ENCODE data around the gene MYO3B. TPM values are rescaled to one million over a fixed set of nuclear protein-coding genes. Genes with fewer than 3 reads are reported as not detected.

MYO3B gene
- total and polyA plus RNA-seq, 2 of the 8 experiments (the other 6 are each of a cell fraction or from before 2014, with no cell fraction given), result 0.17 to 0.19 TPM

- Histone ChIP-seq H2AK5ac (ENCODE audit: low read depth, low read length) (no peak overlapping the region), H3K4me1 (replicated peaks in 1 of 4; ENCODE audit: control insufficient read depth in 3 of 4, insufficient read depth in 4 of 4, low read length in 3 of 4) (peaks cover 0 to 2% (median 0%) of the 10 kb centered on the region in 4 experiments; a peak in 1 of 7 replicates), H2BK15ac (ENCODE audit: low read length) (no peak overlapping the region), H3K9ac (replicated peaks in 1 of 4; ENCODE audit: extremely low read depth in 1 of 4, low read depth in 3 of 4, low read length in 3 of 4) (no peak overlapping the region), H2AFZ (ENCODE audit: low read length) (no peak overlapping the region), H4K8ac (ENCODE audit: extremely low read depth, insufficient read depth, low read length) (no peak overlapping the region), H3K18ac (ENCODE audit: extremely low read depth, low read length) (no peak overlapping the region), H2BK120ac (replicated peaks; ENCODE audit: low read depth, low read length) (no peak overlapping the region), H3K56ac (replicated peaks; ENCODE audit: insufficient read length, low read depth, low read length) (no peak overlapping the region), H4K20me1 (replicated peaks in 1 of 2; ENCODE audit: control insufficient read depth in 1 of 2, insufficient read depth in 2 of 2, low read length in 2 of 2) (no peaks in the 10 kb centered on the region), H2BK12ac (ENCODE audit: low read depth, low read length) (no peak overlapping the region), H3K79me2 (ENCODE audit: control insufficient read depth in 1 of 2, insufficient read depth in 2 of 2, low read length in 2 of 2) (no peaks in the 10 kb centered on the region), H4K91ac (replicated peaks; ENCODE audit: insufficient read length, low read length) (no peak overlapping the region), H3K36me3 (ENCODE audit: control insufficient read depth in 2 of 4, insufficient read depth in 4 of 4, low read length in 3 of 4) (no peaks in the 10 kb centered on the region; a peak in 1 of 8 replicates), H3K23ac (ENCODE audit: insufficient read length) (no peak overlapping the region), H3K27me3 (replicated peaks in 1 of 4; ENCODE audit: control insufficient read depth in 3 of 4, extremely low read depth in 1 of 4, insufficient read depth in 3 of 4, low read length in 3 of 4) (no peaks in the 10 kb centered on the region), H3K27ac (ENCODE audit: low read depth, low read length) (no peak overlapping the region), H3K4me3 (ENCODE audit: extremely low read depth in 1 of 4, insufficient read depth in 2 of 4, low read depth in 3 of 4, low read length in 4 of 4) (no peak overlapping the region), H3K4me2 (ENCODE audit: insufficient read depth in 1 of 2, low read depth in 2 of 2, low read length in 2 of 2) (no peak overlapping the region), H2BK20ac (ENCODE audit: low read length) (no peak overlapping the region), H3K23me2 (ENCODE audit: low read depth, low read length) (no peaks in the 10 kb centered on the region), H3K9me3 (ENCODE audit: insufficient read depth in 2 of 2, low read depth in 1 of 2, low read length in 1 of 2) (no peaks in the 10 kb centered on the region), H3K14ac (ENCODE audit: insufficient read length) (no peak overlapping the region), H3K4ac (replicated peaks; ENCODE audit: insufficient read length, low read depth, low read length) (no peak overlapping the region), H2BK5ac (ENCODE audit: low read depth, low read length) (no peak overlapping the region), H3K79me1 (ENCODE audit: low read depth, low read length) (no peaks in the 10 kb centered on the region), H4K5ac (ENCODE audit: insufficient read length, low read depth, low read length) (no peak overlapping the region)
- WGBS, 2 experiments (ENCODE audit: extremely low coverage in 1 of 2, insufficient coverage in 1 of 2, insufficient read length in 1 of 2, insufficient replicate concordance in 2 of 2, low coverage in 1 of 2, low lambda C conversion rate in 2 of 2, missing lambda C conversion rate in 1 of 2), result 85% methylated on average over 8 of the region's 8 CpGs; no CpG with 5 or more reads in 1 of the 2 experiments
- ChIA-PET CTCF (ENCODE audit: partially characterized antibody) (interaction anchor here (0.6 kb wide), 1 partner anchor 260 kb away, joined by 3 read pairs; no protein-coding TSS in a partner anchor), POLR2A (ENCODE audit: partially characterized antibody) (no interaction called here)
- DNase-seq (ENCODE audit: low read depth in 1 of 2, low spot score in 2 of 2) (no peak), FAIRE-seq (no peak)
- no peak for TF ChIP-seq JUND (IDR thresholded peaks at IDR 0.05; ENCODE audit: low read length)
- TF ChIP-seq SRF (IDR thresholded peaks at IDR 0.05; ENCODE audit: low read depth, low read length), result no peak
- no peak for TF ChIP-seq EP300 (IDR thresholded peaks at IDR 0.05; ENCODE audit: borderline replicate concordance in 1 of 2, low read depth in 2 of 2, low read length in 2 of 2)
- TF ChIP-seq TCF12 (IDR thresholded peaks at IDR 0.05; ENCODE audit: low read depth, low read length), result no peak
- no peak for TF ChIP-seq POLR2AphosphoS5 (IDR thresholded peaks at IDR 0.05; ENCODE audit: low read depth, low read length)
Measured at GRCh38 chr2:170191166-170191866, 13.4 kb downstream of the MYO3B start.
